ENCODE results near the gene MYL12A. TPM values are rescaled to one million over a fixed set of nuclear protein-coding genes. Genes with fewer than 3 reads are reported as not detected.
"Not testable (repeated sequence)": the region's sequence is repeated elsewhere in the genome, so short reads cannot be mapped to it uniquely, and the experiment has no call there.

Gene MYL12A
- total and polyA plus RNA-seq, 11 donors = 1,642 to 7,537 (median 4,261) TPM

- intact Hi-C loops (cut with DNase I) = loop anchor here in 2 of 10 donors (5.0 to 10.0 kb wide), 2 partner anchors 255 to 333 kb away; partner anchors contain the start of gene LPIN2 (in 1 of the 2)
- H3K36me3 ChIP-seq = peaks cover 0 to 29% (median 20%) of the 10 kb centered on the region in 9 donors
- no peaks in the 10 kb centered on the region for H3K27me3 ChIP-seq
- DNase-seq = no peak
- WGBS, 4 donors = 62 to 73% (median 65%) methylated on average over 4 of the region's 4 CpGs
- ATAC-seq = peak in 1 of 4 donors; percentile 3
- no peak overlapping the region for H3K4me3 ChIP-seq
- peaks cover 8 to 82% (median 62%) of the 10 kb centered on the region in 12 donors for H3K4me1 ChIP-seq
- no peaks in the 10 kb centered on the region for H3K9me3 ChIP-seq
- no peak for TF ChIP-seq POLR2A (IDR thresholded peaks at IDR 0.05)
- TF ChIP-seq CTCF (IDR thresholded peaks at IDR 0.05) = no peak
- peak overlapping the region in 2 of 12 donors; percentile 1 to 25 for H3K27ac ChIP-seq
These were observed 21.8 kb downstream of the MYL12A start for GRCh38 chr18:3269241-3269913.

- H3K27me3 ChIP-seq = no peaks in the 10 kb centered on the region
- no peak for ATAC-seq
- intact Hi-C loops (cut with DNase I) = loop anchor here in 2 of 10 donors (5.0 to 10.0 kb wide), 2 partner anchors 255 to 332 kb away; partner anchors contain the start of gene LPIN2 (in 1 of the 2)
- no peak for DNase-seq
- H3K9me3 ChIP-seq = no peaks in the 10 kb centered on the region
- peak overlapping the region in 1 of 12 donors; percentile 25 for H3K27ac ChIP-seq
- TF ChIP-seq POLR2A (IDR thresholded peaks at IDR 0.05) = no peak
- no peak for TF ChIP-seq CTCF (IDR thresholded peaks at IDR 0.05)
- 88 to 98% (median 98%) methylated on average over 1 of the region's 1 CpG for WGBS, 4 donors
- peaks cover 0 to 34% (median 25%) of the 10 kb centered on the region in 9 donors for H3K36me3 ChIP-seq
- peaks cover 7 to 77% (median 57%) of the 10 kb centered on the region in 12 donors for H3K4me1 ChIP-seq
- H3K4me3 ChIP-seq = no peak overlapping the region
These were observed 22.3 kb downstream of the MYL12A start for GRCh38 chr18:3269914-3270299.

GRCh38 chr18:3273042-3273441, 25.4 kb downstream of the MYL12A start:
- Histone ChIP-seq H3K4me1 (peaks cover 4 to 46% (median 25%) of the 10 kb centered on the region in 12 donors), H3K27me3 (no peaks in the 10 kb centered on the region)
- ATAC-seq = no peak

GRCh38 chr18:3277643-3278213, 30.1 kb downstream of the MYL12A start:
- not testable (repeated sequence) for ATAC-seq, H3K27ac ChIP-seq, H3K27me3 ChIP-seq, H3K9me3 ChIP-seq, H3K4me3 ChIP-seq, DNase-seq
- intact Hi-C loops (cut with DNase I) = loop anchor here in 1 of 10 donors (5.0 kb wide), 1 partner anchor 180 kb away; no protein-coding TSS in a partner anchor
- peaks cover 0 to 18% (median 8%) of the 10 kb centered on the region in 12 donors for H3K4me1 ChIP-seq
- peaks cover 0 to 67% (median 63%) of the 10 kb centered on the region in 9 donors for H3K36me3 ChIP-seq
- WGBS, 4 donors = 74 to 79% (median 76%) methylated on average over 7 of the region's 7 CpGs

More at GRCh38 chr18:3273042-3273441, 25.4 kb downstream of the MYL12A start:
- H3K4me3 ChIP-seq = no peak overlapping the region
- H3K27ac ChIP-seq = no peak overlapping the region
- no peaks in the 10 kb centered on the region for H3K9me3 ChIP-seq
- no peak for DNase-seq
- no peak for TF ChIP-seq CTCF (IDR thresholded peaks at IDR 0.05)
- no peak for TF ChIP-seq POLR2A (IDR thresholded peaks at IDR 0.05)
- intact Hi-C loops (cut with DNase I) = no loop called here
- H3K36me3 ChIP-seq = peaks cover 0 to 65% (median 57%) of the 10 kb centered on the region in 9 donors
- 51 to 61% (median 56%) methylated on average over 3 of the region's 3 CpGs for WGBS, 4 donors

Data from heart left ventricle (tissue), 16 donors.